ENCODE results near the gene MCF2L. TPM values are rescaled to one million over a fixed set of nuclear protein-coding genes. Genes with fewer than 3 reads are reported as not detected.

MCF2L gene
- total RNA-seq, 1 experiment from 2014 or later = 9.5 TPM

DNA sequence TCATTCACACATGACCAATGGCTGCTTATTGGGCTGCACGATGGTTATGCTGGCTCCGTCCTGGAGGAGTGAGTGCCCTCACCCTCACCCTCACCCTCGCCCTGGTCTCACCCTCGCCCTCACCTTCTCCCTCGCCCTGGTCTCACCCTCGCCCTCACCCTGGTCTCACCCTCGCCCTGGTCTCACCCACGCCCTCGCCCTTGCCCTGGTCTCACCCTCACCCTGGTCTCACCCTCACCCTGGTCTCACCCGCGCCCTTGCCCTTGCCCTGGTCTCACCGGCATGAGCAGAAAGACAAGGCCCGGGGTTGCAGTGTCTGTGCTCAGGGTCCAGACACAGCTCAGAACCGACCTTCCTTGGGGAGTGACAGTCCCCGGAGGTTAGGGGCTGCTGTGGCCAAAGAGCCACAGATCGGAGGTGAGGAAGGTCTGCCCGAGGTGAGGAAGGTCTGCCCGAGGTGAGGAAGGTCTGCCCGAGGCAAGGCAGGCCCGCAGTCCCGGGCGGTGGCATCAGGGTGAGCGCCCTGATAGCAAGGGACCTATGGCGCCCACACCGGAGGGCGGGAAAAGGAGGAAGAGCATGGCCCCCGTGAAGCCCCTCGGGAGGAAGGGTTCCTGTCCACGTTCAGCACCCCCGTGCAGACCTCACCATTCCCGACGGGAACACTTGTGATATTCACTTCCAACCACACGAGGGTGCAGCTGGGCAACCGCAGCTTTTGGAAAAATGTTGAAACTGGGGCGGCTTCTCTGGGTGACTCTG is 65.6 kb downstream of the MCF2L start:
- no TSS peak for BruUV-seq (replicated peaks)
- Histone ChIP-seq H3K36me3 (ENCODE audit: insufficient read depth, low read length, poor library complexity, severe bottlenecking) (no peaks in the 10 kb centered on the region), H3K9me3 (ENCODE audit: low read depth, low read length, poor library complexity, severe bottlenecking) (no peaks in the 10 kb centered on the region), H3K27me3 (replicated peaks; ENCODE audit: insufficient read depth, low read depth, low read length, poor library complexity) (no peaks in the 10 kb centered on the region), H3K4me3 (ENCODE audit: low read depth, low read length, poor library complexity, severe bottlenecking) (no peak overlapping the region), H3K4me1 (ENCODE audit: insufficient read depth, low read length, poor library complexity, severe bottlenecking) (no peaks in the 10 kb centered on the region), H3K27ac (ENCODE audit: low read depth, low read length, poor library complexity, severe bottlenecking) (no peak overlapping the region)
- ChIA-PET POLR2A (ENCODE audit: low non-redundant PET) (no interaction called here), CTCF (interaction anchor here (1.0 kb wide), 1 partner anchor 92 kb away, joined by 3 read pairs; no protein-coding TSS in a partner anchor)
- TF ChIP-seq EZH2 (IDR thresholded peaks at IDR 0.05; ENCODE audit: borderline replicate concordance, low read depth, low read length, poor library complexity, severe bottlenecking) = no peak
- TF ChIP-seq, protein P1, sequence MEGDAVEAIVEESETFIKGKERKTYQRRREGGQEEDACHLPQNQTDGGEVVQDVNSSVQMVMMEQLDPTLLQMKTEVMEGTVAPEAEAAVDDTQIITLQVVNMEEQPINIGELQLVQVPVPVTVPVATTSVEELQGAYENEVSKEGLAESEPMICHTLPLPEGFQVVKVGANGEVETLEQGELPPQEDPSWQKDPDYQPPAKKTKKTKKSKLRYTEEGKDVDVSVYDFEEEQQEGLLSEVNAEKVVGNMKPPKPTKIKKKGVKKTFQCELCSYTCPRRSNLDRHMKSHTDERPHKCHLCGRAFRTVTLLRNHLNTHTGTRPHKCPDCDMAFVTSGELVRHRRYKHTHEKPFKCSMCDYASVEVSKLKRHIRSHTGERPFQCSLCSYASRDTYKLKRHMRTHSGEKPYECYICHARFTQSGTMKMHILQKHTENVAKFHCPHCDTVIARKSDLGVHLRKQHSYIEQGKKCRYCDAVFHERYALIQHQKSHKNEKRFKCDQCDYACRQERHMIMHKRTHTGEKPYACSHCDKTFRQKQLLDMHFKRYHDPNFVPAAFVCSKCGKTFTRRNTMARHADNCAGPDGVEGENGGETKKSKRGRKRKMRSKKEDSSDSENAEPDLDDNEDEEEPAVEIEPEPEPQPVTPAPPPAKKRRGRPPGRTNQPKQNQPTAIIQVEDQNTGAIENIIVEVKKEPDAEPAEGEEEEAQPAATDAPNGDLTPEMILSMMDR (conservative IDR thresholded peaks at IDR 0.05; ENCODE audit: low read depth, low read length) = peak; percentile 76
- intact Hi-C loops (cut with micrococcal nuclease; ENCODE audit: unreplicated experiment) = loop anchor here (2.0 kb wide), 1 partner anchor 360 kb away; no protein-coding TSS in a partner anchor
- DNase-seq (ENCODE audit: low spot score) = peak; percentile 74

DNA sequence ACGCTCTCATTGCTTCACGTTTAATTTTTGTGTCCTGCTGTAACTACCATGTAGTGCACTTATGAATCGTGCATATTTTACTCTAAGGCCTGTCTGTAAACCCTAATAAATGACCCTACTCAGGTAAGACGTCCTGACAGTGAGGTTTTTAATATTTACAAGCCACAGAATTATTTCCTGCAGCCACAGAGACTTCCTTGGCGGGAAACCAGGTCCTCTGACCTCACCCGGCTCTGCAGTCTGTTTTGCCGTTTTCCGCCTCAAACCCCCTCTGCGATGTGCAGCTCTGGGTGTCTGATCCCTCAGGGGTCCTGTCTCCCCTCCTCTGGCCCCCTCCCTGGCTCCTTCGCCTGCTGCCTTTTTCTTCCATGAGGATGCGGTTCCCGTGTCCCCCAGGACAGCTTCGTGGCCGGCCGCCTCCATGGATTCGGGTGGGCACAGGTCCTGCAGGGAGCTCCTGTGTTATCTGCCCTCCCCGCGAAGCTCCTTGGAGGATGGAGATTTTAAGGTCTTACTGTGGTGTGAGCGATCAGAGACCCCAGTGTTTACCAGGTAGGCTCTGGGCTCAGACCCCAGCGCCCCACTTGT is 66.3 kb downstream of the MCF2L start:
- DNase-seq (ENCODE audit: low spot score) = no peak
- intact Hi-C loops (cut with micrococcal nuclease; ENCODE audit: unreplicated experiment) = loop anchor here (2.0 kb wide), 1 partner anchor 359 kb away; no protein-coding TSS in a partner anchor
- TF ChIP-seq, protein P1 (conservative IDR thresholded peaks at IDR 0.05; ENCODE audit: low read depth, low read length) = no peak
- no peak for TF ChIP-seq EZH2 (IDR thresholded peaks at IDR 0.05; ENCODE audit: borderline replicate concordance, low read depth, low read length, poor library complexity, severe bottlenecking)
- H3K4me1 ChIP-seq (ENCODE audit: insufficient read depth, low read length, poor library complexity, severe bottlenecking) = no peaks in the 10 kb centered on the region
- no peak overlapping the region for H3K4me3 ChIP-seq (ENCODE audit: low read depth, low read length, poor library complexity, severe bottlenecking)
- ChIA-PET POLR2A (ENCODE audit: low non-redundant PET) (no interaction called here), CTCF (interaction anchor here (1.0 kb wide), 1 partner anchor 92 kb away, joined by 3 read pairs; no protein-coding TSS in a partner anchor)
- no peak overlapping the region for H3K27ac ChIP-seq (ENCODE audit: low read depth, low read length, poor library complexity, severe bottlenecking)
- no TSS peak for BruUV-seq (replicated peaks)
- H3K27me3 ChIP-seq (replicated peaks; ENCODE audit: insufficient read depth, low read depth, low read length, poor library complexity) = no peaks in the 10 kb centered on the region
- no peaks in the 10 kb centered on the region for H3K36me3 ChIP-seq (ENCODE audit: insufficient read depth, low read length, poor library complexity, severe bottlenecking)
- no peaks in the 10 kb centered on the region for H3K9me3 ChIP-seq (ENCODE audit: low read depth, low read length, poor library complexity, severe bottlenecking)

DNA sequence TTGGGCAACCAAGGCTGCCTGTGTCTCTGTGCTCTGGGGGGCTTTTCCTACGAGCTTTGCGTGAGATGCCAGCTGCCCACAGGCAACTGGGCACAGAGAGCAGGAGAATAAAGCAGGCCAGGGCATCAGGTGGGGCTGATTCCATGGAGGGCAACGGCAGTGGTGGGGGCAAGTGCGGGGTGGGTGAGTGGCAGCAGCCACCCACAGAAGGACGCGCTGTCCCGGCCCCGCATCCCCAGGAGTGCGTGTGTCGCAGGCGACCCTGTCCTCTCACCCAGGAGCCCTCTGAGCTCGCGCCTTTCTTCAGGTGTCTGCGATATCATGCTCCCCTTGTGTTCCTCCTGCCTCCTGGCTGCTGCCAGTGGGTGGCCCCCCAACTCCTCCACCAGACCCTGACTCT is 67.4 kb downstream of the MCF2L start:
- intact Hi-C loops (cut with micrococcal nuclease; ENCODE audit: unreplicated experiment) = no loop called here
- TF ChIP-seq, protein P1 (conservative IDR thresholded peaks at IDR 0.05; ENCODE audit: low read depth, low read length) = no peak
- no peak for TF ChIP-seq EZH2 (IDR thresholded peaks at IDR 0.05; ENCODE audit: borderline replicate concordance, low read depth, low read length, poor library complexity, severe bottlenecking)
- BruUV-seq (replicated peaks) = no TSS peak
- Histone ChIP-seq H3K27ac (ENCODE audit: low read depth, low read length, poor library complexity, severe bottlenecking) (no peak overlapping the region), H3K36me3 (ENCODE audit: insufficient read depth, low read length, poor library complexity, severe bottlenecking) (no peaks in the 10 kb centered on the region), H3K4me1 (ENCODE audit: insufficient read depth, low read length, poor library complexity, severe bottlenecking) (no peaks in the 10 kb centered on the region), H3K27me3 (replicated peaks; ENCODE audit: insufficient read depth, low read depth, low read length, poor library complexity) (no peaks in the 10 kb centered on the region), H3K9me3 (ENCODE audit: low read depth, low read length, poor library complexity, severe bottlenecking) (no peaks in the 10 kb centered on the region), H3K4me3 (ENCODE audit: low read depth, low read length, poor library complexity, severe bottlenecking) (no peak overlapping the region)
- ChIA-PET POLR2A (ENCODE audit: low non-redundant PET) (no interaction called here), CTCF (no interaction called here)
- no peak for DNase-seq (ENCODE audit: low spot score)
